HG03064 (cell line): ENCODE data around the gene CLTB.

ENCODE experiments used
- ATAC-seq: cut with Tn5 transposase; IDR thresholded peaks from one replicate; pipeline ENCODE4 v1.9.1; 2021; ENCODE audit warnings: low read depth; ENCODE audit not compliant: unreplicated experiment

Gene CLTB

DNA sequence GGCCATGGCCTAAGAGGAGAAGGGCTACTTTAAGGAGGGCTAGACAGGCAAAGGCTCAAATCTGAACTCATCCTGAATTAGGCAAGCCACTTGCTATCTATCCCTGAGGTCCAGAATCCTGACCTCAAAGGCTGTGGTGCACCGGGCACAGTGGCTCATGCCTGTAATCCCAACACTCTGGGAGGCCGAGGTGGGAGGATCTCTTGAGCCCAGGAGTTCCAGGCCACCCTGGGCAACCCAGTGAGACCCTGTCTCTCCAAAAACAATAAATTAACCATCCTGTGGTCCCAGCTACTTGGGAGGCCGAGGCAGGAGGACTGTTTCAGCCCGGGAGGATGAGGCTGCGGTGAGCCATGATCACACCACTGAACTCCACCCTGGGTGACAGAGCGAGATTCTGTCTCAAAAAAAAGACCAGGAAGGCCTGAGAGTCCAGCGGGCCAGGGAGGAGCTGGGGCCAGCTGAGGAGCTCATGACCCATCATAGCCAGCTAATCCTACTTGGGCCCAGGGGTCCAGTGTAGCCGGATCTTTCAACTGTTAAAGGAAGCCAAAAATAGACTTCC, 31.9 kb downstream of the CLTB start:
- no peak for ATAC-seq

DNA sequence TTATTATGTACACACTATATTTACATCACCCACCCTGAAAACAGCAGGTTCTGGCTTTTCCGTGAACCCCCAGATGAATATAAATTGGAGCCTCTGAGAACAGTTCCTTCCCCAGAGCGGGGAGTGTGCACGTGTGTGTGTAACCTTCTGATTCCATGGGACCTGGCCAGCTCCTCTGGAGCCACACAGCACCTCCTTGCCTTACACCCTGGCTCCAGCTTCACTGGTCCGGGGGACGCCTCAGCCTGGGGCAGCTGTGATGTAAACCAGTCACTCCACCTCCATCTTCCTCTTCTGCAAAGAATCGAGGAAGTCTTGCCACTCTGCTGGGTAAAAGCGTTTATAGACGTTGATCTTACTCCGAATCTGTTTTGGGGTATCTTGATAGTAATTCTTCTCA, 32.4 kb downstream of the CLTB start:
- no peak for ATAC-seq

DNA sequence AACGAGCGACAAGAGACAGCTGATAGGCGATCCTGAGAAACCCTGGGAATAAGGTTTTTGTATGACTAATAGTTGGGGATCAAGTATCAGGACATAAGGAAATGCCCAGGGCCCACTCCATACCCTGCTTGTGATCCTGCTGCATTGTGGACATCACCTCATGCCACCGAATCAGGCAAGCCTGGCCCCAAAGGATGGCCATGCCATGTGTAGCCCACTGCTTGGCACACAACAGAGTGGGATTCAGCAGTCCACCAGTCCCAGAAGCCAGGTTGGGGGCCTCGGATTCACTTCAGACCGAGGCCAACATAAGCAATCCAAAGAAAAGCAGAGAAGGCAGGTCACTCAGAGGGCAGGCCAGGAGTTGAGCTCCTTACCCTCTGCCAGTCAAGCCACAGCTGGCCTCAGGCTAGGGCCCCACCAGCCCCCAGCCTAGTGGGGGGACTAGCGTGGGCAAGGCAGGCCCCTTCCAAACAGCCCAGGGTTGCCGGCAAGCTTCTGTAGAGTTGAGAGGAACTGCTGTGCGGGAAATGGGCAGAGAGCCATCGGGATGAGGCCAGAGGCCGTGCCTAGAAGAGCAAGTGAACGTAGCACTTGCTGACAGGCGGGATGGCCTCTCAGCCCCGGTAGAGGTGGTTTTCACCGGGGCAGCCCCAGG, 33.0 kb downstream of the CLTB start:
- ATAC-seq: no peak

DNA sequence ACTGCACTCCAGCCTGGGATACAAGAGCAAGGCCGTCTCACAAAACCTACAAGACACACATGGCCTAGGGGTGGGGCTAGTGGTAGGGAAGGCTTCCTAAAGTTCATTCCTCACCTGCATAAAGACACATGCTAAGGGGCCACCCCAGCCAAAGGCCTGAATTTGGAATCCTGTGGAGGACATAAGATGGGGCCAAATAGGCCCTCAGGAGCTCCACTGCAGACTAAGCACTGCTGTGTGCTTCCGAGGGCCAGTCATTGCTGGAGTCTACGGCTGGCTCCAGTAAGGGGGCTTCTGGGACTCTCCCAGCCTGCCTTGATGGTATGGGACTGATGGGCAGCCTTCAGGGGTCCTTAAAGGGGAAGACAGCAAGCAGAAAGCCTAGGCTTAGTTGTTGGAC, 33.6 kb downstream of the CLTB start:
- ATAC-seq: no peak

DNA sequence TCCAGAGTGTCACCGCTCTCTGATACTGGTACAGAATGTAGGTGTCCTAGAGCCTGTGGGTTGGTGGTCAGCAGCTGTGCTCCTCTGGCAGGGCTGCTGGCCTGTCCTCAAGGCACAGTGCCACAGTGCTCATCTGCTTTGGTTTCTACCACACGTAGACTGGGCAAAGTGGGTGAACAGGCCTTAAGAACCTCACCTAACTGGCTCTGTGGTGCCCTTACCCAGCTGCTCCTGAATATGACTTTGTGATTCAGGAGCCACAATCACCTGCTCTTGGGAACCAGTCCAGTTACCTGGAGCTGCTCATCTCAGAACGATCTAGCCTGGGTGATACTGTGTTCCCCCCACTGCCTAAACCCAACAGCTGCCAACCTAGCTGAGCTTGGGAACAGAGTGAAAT, 34.4 kb downstream of the CLTB start:
- no peak for ATAC-seq

DNA sequence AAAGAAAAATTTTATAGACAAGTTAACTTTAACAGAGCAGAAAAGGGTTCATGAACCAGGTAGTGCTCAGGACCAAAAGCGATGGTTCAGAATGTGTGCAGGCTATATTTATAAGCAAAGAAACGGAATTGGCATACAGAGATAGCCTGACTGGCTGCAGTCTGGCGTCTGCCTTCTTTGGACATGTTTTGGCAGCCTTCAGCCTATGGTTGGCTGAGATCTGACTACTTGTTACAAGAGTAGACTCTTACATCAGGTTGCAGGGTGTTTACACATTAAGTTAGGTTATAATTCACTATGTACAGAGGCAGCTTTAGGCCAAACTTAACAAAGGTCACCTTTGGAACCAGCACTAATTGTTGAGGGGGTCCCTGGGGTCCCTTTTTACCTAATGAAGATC, 34.9 kb downstream of the CLTB start:
- no peak for ATAC-seq

DNA sequence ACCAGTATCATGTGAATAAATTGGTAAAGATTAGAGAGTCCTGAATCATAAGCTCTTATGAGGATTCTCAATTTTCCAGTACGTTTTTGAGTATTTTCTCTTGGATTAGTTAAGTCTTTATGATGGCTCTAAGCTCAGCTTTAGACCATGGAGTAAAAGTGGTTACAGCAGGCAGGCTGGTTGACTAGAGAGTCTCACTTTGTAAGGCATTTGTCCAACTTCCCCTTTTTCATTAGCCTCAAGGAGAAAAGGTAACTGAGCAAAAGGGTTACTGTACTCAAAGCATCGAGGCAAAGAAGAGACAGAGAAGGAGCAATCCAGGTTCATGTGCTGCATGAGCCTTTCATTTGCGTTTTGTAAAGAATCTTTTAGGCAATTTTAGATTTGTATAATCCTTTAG, 36.5 kb downstream of the CLTB start:
- no peak for ATAC-seq

DNA sequence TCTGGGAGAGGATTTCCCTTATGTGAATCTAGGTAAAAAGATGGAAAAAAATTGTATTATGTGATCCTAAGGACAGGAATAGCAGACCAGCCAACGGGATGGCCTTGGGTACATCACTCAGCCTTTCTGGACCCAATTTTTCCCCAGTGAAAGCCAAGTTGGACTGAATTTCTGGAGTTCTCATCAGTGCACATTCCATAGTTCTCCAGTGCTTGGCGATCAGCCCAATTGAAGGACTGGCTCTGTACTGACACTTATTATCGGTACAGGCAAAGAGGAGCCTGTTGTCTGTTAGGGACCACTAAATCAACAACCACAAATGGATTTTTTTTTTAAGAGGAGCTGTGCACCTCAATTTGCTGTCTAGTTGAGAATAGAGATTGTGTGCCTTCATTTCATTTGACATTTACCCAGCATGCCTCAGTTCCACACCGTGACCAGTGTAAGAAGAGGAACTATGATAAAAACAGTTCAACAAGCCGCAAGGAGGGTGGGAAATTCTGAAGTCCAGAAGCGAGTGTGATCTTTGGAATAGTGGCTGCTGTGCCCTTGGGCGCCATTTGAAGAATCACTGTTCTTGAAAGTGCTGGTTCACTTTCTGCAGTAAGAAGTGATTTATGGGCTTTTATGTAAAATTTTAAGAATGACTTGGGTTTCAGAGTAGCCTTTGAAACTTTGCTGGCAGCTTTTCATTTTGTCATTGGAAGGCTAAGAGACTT, 43.1 kb downstream of the CLTB start:
- ATAC-seq: no peak

DNA sequence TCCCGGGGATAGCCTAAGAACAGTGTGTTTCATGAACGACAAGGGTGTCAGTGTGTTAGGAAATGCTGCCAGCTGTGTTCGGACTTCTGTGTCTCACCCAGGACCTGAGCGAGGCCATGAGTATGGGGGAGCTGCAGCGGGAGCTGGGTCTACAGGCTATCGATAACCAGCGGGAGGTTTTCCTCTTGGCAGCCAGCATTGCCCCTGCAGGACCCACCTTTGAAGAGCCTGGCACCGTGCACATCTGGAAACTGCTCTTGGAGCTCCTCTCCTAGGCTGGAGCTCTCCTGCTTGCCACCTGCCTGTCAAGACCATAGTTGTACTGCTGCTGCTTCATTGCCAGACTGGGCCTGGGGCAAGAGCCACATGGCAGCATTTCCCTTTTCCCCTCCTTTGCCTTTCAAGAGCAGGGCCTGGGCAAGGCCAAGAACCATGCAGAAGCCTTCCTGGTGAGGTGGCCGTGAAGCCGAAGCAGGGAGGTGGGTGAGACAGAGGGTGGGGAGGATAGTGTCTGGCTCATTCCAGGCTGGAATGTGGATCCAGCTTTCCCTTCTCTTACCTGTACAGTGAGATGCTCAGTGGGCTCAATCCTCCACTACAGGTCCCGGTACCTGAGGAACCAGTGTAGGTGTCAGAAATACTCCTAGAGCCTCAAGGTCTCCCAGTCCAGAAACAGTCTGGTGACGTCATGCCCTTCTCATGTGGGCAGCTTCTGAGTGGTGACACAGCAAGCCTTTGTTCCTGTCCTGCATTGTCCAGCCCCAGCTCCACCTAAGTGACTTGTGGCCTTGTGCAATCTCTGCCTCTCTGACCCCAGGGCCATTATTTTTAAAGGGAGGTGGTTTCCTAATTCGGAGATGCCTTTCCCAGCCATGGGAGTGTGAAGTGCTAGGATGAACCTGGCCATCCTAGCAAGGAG, 44.5 kb downstream of the CLTB start:
- ATAC-seq: no peak

DNA sequence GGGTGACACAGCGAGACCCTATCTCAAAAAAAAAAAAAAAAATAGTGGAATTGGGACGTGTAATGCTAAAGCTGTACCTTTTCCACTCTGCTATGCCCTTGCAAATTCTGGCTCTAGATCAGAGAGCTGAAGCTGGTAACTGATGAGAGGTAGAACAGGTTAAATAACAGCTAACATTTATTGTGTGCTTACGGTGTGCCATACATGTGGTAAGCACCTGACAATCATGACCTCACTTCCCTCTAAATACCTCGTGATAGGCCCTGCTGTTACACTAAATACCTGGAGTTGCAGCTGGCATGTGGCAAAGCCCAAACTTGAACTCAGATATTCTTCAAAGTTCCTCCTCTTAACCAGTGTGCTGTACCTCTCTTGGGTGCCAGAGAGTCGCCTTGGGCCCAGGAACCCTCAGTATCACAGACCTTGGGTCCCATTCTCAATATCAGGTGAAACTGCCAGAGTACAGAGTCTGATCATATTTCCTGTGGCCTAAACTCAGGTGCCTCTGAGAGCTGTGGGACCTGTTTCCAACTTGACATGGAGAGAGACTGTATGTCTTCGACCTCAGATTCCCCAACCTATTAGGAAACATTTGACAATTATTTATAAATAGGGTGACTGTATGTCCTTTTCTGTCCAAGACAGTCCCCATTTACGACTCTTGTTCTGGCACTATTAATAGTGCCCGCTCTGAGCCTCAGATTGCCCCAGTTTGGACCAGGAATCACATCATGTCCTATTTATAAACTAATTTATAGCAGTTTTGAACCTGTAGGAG, 46.2 kb downstream of the CLTB start:
- no peak for ATAC-seq

DNA sequence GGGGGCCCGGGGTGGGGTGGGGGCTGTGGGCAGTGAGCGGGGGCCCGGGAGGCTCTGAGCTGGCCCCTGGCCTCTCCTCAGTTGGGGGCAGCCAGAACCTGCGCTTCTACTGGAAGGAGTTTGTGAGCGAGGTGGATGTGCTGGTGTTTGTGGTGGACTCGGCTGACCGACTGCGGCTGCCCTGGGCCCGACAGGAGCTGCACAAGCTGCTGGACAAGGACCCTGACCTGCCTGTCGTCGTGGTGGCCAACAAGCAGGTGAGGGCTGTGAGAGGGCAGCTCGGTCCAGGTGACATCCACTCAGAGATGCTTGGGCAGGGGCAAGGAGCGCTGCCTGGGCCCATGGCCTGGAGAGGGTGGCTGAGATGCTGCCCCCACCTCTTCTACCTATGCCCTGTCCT, 47.6 kb downstream of the CLTB start:
- ATAC-seq: no peak

DNA sequence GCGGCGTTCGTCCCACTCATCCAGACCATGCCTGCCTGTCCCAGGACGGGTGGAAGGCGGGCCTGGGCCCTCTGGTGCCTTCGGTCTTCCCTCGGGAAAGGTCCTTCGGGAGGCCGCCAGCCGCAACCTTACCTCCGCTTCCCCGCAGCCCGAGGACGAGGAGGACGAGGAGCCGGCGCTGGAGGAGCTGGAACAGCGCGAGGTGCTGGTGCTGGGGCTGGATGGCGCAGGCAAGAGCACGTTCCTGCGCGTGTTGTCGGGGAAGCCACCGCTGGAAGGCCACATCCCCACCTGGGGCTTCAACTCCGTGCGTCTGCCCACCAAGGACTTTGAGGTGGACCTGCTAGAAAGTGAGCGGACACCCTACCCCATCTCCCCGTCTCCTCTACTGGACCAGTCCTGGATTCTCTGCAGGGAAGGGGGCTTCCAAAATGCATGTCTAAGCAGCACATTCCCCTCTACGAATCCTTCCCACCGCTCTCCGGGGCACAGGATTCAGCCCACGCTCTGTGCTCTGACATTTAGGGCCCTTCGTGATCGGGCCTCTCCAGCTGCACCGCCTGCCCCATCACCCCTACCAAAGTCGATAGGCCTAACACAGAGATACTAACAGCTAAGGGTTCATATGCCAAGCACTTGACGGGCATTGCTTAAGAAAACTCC, 50.0 kb downstream of the CLTB start:
- no peak for ATAC-seq

DNA sequence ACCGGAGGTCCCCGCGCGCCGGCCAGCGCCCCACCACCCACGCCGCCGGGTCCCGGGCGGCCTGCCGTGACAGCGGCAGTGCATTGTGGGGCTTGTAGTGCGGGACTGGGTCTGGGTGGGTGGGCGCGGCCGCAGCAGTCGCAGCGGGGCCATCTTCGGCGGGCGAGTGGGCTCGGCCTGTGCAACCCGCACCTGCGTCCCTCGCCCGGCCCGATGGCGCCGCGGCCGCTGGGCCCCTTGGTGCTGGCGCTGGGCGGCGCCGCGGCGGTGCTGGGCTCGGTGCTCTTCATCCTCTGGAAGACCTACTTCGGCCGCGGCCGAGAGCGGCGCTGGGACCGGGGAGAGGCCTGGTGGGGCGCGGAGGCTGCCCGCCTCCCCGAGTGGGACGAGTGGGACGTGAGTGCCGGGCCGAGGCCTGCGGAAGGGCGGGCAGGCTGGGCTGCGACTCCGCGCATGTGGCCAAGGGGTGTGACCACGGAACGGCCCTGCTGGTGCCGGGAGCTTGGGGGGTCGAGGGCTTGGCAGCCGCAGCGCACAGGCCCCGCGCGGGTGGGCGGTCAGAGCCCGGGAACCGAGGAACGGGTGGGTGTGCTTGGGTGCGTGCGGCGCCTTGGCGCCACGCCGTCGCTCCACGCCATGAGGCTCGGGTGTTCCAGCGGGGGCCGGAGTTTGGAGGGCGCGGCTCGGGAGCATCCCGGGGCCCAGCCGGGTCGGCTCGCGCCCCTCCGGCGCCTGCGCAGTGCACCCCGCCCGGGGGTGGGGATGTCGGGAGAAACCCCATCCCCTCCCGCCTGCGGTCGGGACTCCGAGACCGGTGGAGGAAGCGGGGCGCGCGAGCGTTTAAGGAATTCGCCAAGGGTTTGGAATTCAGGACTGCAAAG, 50.7 kb downstream of the CLTB start, which contains the start of gene ARL10:
TSS of gene ARL10 (plus strand) at position 137 of the 881 bp plus-strand sequence. CDS start at position 214, 77 bp downstream.
- ATAC-seq: peak; percentile 33

DNA sequence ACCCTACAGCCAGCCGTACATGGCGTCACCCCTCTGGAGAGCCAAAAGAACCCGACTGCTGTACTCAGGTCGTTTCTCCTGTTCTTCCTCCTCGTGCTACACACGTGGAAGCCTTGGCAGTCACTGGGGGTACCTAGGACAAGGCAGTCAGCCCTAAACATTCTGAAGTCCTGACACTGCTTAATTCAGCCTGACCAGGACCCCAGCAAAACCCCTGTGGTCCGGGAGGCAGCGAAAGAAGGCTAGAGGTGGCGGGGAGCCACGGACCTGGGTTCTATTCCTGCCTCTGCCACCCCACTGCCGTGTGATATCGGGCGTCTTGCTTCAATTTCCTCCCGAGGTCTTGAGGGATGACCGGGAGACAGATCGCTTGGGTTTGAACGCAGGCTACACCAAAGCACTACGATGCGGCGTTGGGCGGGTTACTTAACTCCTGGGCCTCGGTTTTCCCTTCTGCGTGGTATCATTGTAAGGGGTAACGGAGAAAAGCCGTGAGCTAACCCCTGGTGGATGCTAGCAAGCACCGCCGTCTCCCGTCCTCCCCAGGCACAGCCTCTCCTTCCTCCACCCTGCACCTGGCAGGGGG, 51.5 kb downstream of the CLTB start:
- no peak for ATAC-seq

DNA sequence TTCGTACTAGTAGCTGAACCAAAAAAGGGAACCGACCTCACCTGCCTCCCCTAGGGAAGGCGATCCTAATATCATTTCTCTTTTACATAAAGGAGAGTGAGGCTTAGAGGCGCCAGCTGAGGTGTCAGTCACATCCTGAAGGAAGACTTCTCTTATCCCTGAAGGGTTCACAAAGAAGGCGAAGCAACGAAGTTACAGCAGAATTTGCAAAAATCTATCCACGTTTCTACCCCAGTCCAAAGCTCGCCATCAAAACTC, 54.2 kb downstream of the CLTB start:
- peak; percentile 20 for ATAC-seq

DNA sequence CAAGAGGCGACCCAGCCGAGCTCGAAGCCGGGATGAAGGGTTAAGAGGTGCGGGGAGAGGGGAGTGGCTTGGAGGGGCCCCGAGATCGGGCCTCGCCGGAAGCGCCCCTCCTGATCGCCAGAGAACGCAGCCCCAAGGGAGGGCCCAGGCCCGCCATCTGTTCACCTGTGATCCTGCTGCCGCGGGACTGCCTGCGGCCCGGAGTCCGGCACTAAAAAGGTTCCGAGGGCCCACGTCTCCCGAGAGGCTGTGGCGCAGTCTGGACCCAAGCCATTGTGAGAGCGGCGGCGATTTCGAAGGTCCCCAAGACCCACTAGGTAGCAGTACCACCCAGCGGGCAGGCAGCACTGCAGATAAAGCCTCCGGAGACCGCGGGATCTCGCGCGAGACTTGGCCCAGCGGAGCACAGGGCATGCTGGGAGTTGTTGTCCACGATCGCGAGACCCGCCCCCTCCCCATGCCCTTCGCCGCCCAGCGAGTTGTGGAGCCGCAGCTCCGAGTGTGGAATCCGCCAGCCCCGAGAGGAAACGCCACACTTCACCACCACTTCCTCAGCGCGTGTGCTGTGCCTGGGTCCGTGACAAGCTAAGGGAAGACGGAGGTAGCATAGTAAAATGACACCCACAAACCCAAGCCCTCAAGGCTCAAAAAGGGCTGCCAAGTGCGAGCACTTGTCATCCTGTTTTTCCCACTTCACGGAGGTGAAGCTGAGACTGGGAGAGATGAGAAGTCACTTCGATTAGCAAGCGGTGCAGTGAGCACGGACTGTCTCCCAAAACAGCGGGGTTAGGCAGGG, 54.7 kb downstream of the CLTB start, which contains the start of gene KIAA1191:
TSS of gene KIAA1191 (minus strand) at position 328 of the 796 bp plus-strand sequence. CDS start 2,256 bp downstream, outside the sequence.
- peak; percentile 88 for ATAC-seq

DNA sequence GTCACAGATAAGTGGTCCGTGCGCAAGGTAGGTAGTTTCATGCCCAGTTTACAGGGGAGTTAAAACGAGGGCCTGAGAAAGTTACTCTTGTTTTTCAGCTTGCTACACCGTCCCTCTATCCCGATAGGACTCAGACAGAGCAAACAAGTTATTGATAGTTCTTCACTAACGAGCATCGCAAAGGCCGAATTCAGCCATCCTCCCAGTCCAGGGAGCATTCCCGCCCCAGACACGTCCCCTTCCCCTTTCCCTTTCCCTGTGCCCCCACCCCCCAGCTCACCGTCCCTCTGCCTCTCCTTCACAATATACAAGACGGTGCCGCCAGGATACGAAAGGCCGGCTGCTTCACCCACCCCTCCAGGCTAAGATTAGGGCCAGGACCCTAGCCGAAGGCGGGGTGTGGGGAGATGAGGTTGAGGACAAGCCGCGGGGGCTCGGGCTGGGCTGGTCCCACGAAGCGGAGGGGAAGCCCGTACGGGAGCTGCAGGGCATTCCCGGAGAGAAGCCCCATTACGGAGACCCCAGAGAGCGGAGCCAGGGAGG, 55.4 kb downstream of the CLTB start:
- no peak for ATAC-seq
